Upper lobe of right lung (tissue), 1 donor: ENCODE results near the gene CLRN2. TPM values are rescaled to one million over a fixed set of nuclear protein-coding genes. Genes with fewer than 3 reads are reported as not detected.
"Not testable (repeated sequence)": the region's sequence is repeated elsewhere in the genome, so short reads cannot be mapped to it uniquely, and the experiment has no call there.

Source experiments
- ATAC-seq: fragments of 200-7000 bp; cut with Tn5 transposase; one replicate; pipeline ENCODE4 v1.9.1; 2020; ENCODE audit warnings: mild to moderate bottlenecking, moderate library complexity
- DNase-seq: peaks from one replicate; pipeline ENCODE4 v3.0.0-alpha.2; 2020
- H3K27ac ChIP-seq: fragments of 200-600 bp; one replicate; pipeline ENCODE4 v1.8.0; 2022
- H3K27me3 ChIP-seq: fragments of 200-600 bp; one replicate; pipeline ENCODE4 v1.8.0; 2022; ENCODE audit warnings: mild to moderate bottlenecking
- H3K36me3 ChIP-seq: fragments of 200-600 bp; one replicate; pipeline ENCODE4 v1.8.0; 2022
- H3K4me1 ChIP-seq: fragments of 200-600 bp; one replicate; pipeline ENCODE4 v1.8.0; 2022
- H3K4me3 ChIP-seq: fragments of 200-600 bp; one replicate; pipeline ENCODE4 v1.8.0; 2022; ENCODE audit warnings: mild to moderate bottlenecking
- H3K9me3 ChIP-seq: fragments of 200-600 bp; one replicate; pipeline ENCODE4 v1.8.0; 2022
- CTCF ChIP-seq: fragments of 200-600 bp; IDR thresholded peaks from one replicate; pipeline ENCODE4 v1.8.0; 2022; ENCODE audit warnings: antibody characterized with exemption
- intact Hi-C: fragments of 100-400 bp; cut with DNase I; formaldehyde crosslinking; loops from one replicate; pipeline ENCODE4 v1.11.0; 2022
- total RNA-seq: library from RNA; stranded (reverse); fragmentation: NEBNext Ultra II Directional; extraction: Animal tissue kit (Norgen Biotek cat#: 25700); gene quantifications from one replicate; pipeline ENCODE4 v1.2.1, GENCODE V29; 2021
- donor health status: DM: no; HTN: yes; CAD: no; lungs with severe emphysema.

Gene CLRN2
- total RNA-seq, 1 donor from 2014 or later: not detected

GRCh38 chr4:17535242-17535641 is 20.3 kb downstream of the CLRN2 start:
- no peaks in the 10 kb centered on the region for H3K36me3 ChIP-seq
- H3K4me1 ChIP-seq: no peaks in the 10 kb centered on the region
- ATAC-seq (no peak), DNase-seq (no peak)
- H3K9me3 ChIP-seq: no peaks in the 10 kb centered on the region
- TF ChIP-seq CTCF: no peak
- H3K4me3 ChIP-seq: no peak overlapping the region
- no peaks in the 10 kb centered on the region for H3K27me3 ChIP-seq
- no peak overlapping the region for H3K27ac ChIP-seq
- intact Hi-C loops: no loop called here

- TF ChIP-seq CTCF: no peak
- no peak overlapping the region for H3K27ac ChIP-seq
- no peaks in the 10 kb centered on the region for H3K36me3 ChIP-seq
- H3K27me3 ChIP-seq: no peaks in the 10 kb centered on the region
- no peak for ATAC-seq
- intact Hi-C loops: no loop called here
- DNase-seq: no peak
- no peak overlapping the region for H3K4me3 ChIP-seq
- no peaks in the 10 kb centered on the region for H3K9me3 ChIP-seq
- no peaks in the 10 kb centered on the region for H3K4me1 ChIP-seq
Observed at GRCh38 chr4:17535906-17536305, 20.9 kb downstream of the CLRN2 start.

DNA sequence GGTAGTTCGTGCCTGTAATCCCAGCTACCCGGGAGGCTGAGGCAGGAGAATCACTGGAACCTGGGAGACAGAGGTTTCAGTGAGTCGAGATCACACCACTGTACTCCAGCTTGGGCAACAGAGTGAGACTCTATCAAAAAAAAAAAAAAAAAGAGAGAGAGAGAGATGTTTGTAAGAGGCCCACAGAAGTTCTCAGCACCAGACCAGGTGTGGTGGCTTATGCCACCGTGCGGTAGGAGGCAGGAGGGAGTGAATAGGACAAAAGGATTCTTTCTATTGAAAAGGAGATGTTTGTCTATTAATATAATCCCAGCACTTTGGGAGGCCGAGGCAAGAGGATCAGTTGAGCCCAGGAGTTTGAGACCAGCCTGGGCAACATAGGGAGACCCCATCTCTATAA is 22.1 kb downstream of the CLRN2 start:
- H3K27me3 ChIP-seq, H3K4me1 ChIP-seq, H3K27ac ChIP-seq, ATAC-seq, H3K36me3 ChIP-seq, H3K9me3 ChIP-seq, DNase-seq, H3K4me3 ChIP-seq, intact Hi-C loops: not testable (repeated sequence)

- ATAC-seq (peak; percentile 38), DNase-seq (no peak)
- no peak overlapping the region for H3K27ac ChIP-seq
- intact Hi-C loops: no loop called here
- no peaks in the 10 kb centered on the region for H3K4me1 ChIP-seq
- H3K4me3 ChIP-seq: no peak overlapping the region
- no peaks in the 10 kb centered on the region for H3K9me3 ChIP-seq
- no peaks in the 10 kb centered on the region for H3K27me3 ChIP-seq
- TF ChIP-seq CTCF: no peak
- H3K36me3 ChIP-seq: no peaks in the 10 kb centered on the region
Observed at GRCh38 chr4:17544205-17544604, 29.2 kb downstream of the CLRN2 start.

GRCh38 chr4:17544831-17545234 is 29.9 kb downstream of the CLRN2 start:
- DNase-seq: no peak
- TF ChIP-seq CTCF: no peak
- H3K27me3 ChIP-seq: no peaks in the 10 kb centered on the region
- H3K4me1 ChIP-seq: no peaks in the 10 kb centered on the region
- H3K4me3 ChIP-seq: no peak overlapping the region
- ATAC-seq: no peak
- intact Hi-C loops: no loop called here
- H3K36me3 ChIP-seq: no peaks in the 10 kb centered on the region
- no peaks in the 10 kb centered on the region for H3K9me3 ChIP-seq
- no peak overlapping the region for H3K27ac ChIP-seq

- no peaks in the 10 kb centered on the region for H3K27me3 ChIP-seq
- no peak overlapping the region for H3K27ac ChIP-seq
- no peaks in the 10 kb centered on the region for H3K4me1 ChIP-seq
- DNase-seq (no peak), ATAC-seq (no peak)
- no peak for TF ChIP-seq CTCF
- H3K9me3 ChIP-seq: no peaks in the 10 kb centered on the region
- H3K36me3 ChIP-seq: no peaks in the 10 kb centered on the region
- intact Hi-C loops: no loop called here
- no peak overlapping the region for H3K4me3 ChIP-seq
Observed at GRCh38 chr4:17545374-17546140, 30.6 kb downstream of the CLRN2 start.
